Smooth muscle cell (in vitro differentiated cells): ENCODE data around the gene FAM161B. TPM values are rescaled to one million over a fixed set of nuclear protein-coding genes. Genes with fewer than 3 reads are reported as not detected.
"Not testable (repeated sequence)": the region's sequence is repeated elsewhere in the genome, so short reads cannot be mapped to it uniquely, and the experiment has no call there.

Experiments
- DNase-seq: peaks from one replicate; lab custom pipeline; 2025; ENCODE audit not compliant: unreplicated experiment; lab: John Stamatoyannopoulos, UW
- H2AFZ ChIP-seq: fragments of 200-600 bp; sonication (generic); 2 replicates; pipeline ENCODE4 v1.6.0; 2016; ENCODE audit warnings: antibody characterized with exemption, low read depth, mild to moderate bottlenecking
- H3F3A ChIP-seq: fragments of 200-600 bp; sonication (generic); 2 replicates; pipeline ENCODE4 v1.6.0; 2017; ENCODE audit warnings: antibody characterized with exemption, low read depth
- H3K27ac ChIP-seq: fragments of 200-600 bp; sonication (generic); 2 replicates; pipeline ENCODE4 v1.5.1; 2016; ENCODE audit warnings: low read depth, mild to moderate bottlenecking
- H3K27me3 ChIP-seq: fragments of 200-600 bp; sonication (generic); 2 replicates; pipeline ENCODE4 v1.6.1; 2016; ENCODE audit warnings: low read depth, mild to moderate bottlenecking
- H3K36me3 ChIP-seq: fragments of 200-600 bp; sonication (generic); 2 replicates; pipeline ENCODE4 v1.5.1; 2016; ENCODE audit warnings: low read depth
- H3K4me1 ChIP-seq: fragments of 200-600 bp; sonication (generic); 2 replicates; pipeline ENCODE4 v1.5.1; 2016; ENCODE audit warnings: low read depth
- H3K4me2 ChIP-seq: fragments of 200-600 bp; sonication (generic); 2 replicates; pipeline ENCODE4 v1.6.0; 2016; ENCODE audit warnings: mild to moderate bottlenecking
- H3K4me3 ChIP-seq: fragments of 200-600 bp; sonication (generic); 2 replicates; pipeline ENCODE4 v1.5.1; 2016; ENCODE audit warnings: mild to moderate bottlenecking
- H3K79me2 ChIP-seq: fragments of 200-600 bp; sonication (generic); 2 replicates; pipeline ENCODE4 v1.6.0; 2016; ENCODE audit warnings: low read depth, mild to moderate bottlenecking
- H3K9ac ChIP-seq: fragments of 200-600 bp; sonication (generic); 2 replicates; pipeline ENCODE4 v1.6.0; 2016; ENCODE audit warnings: low read depth
- H3K9me3 ChIP-seq: fragments of 200-600 bp; sonication (generic); replicated peaks from 2 replicates; pipeline ENCODE4 v1.5.1; 2016; ENCODE audit warnings: low read depth
- H4K20me1 ChIP-seq: fragments of 200-600 bp; sonication (generic); 2 replicates; pipeline ENCODE4 v1.6.0; 2016; ENCODE audit warnings: low read depth
- CTCF ChIP-seq: fragments of 200-600 bp; sonication (generic); IDR thresholded peaks from 2 replicates; pipeline ENCODE4 v1.5.1; 2017; ENCODE audit warnings: borderline replicate concordance, mild to moderate bottlenecking, antibody characterized with exemption; ENCODE audit not compliant: insufficient read depth, poor library complexity, severe bottlenecking
- WGBS: methylation state at CpG from one replicate; pipeline ENCODE4 v1.1.7; 2016; ENCODE audit warnings: low lambda C conversion rate; 5-methylcytosine and 5-hydroxymethylcytosine counted together
- polyA plus RNA-seq: library from polyadenylated mRNA; unstranded; fragments of >200 nt; fragmentation: Nextera tagmentation; extraction: Ambion mirVana; gene quantifications from 2 replicates; pipeline ENCODE4 v1.2.1, GENCODE V29; 2016
- total RNA-seq: library from RNA; depleted of rRNA; stranded (reverse); fragments of >200 nt; gene quantifications from 2 replicates; pipeline ENCODE4 v1.2.3, GENCODE V29; 2014

The FAM161B gene
- total and polyA plus RNA-seq, 2 experiments from 2014 or later: 2.7 to 3.9 TPM

GRCh38 chr14:73997108-73997943 lies 47.4 kb upstream of the FAM161B start:
- DNase-seq: no peak
- Histone ChIP-seq H3K27ac (no peak overlapping the region), H2AFZ (no peak overlapping the region), H3K9ac (no peak overlapping the region), H3F3A (no peaks in the 10 kb centered on the region), H3K27me3 (no peaks in the 10 kb centered on the region), H3K36me3 (no peaks in the 10 kb centered on the region), H3K4me2 (no peak overlapping the region), H4K20me1 (no peaks in the 10 kb centered on the region), H3K4me1 (no peaks in the 10 kb centered on the region), H3K9me3 (no peaks in the 10 kb centered on the region), H3K79me2 (no peaks in the 10 kb centered on the region), H3K4me3 (peak overlapping the region; percentile 13)
- 100% methylated on average over 1 of the region's 1 CpG for WGBS
- no peak for TF ChIP-seq CTCF

GRCh38 chr14:73996731-73997107 lies 46.8 kb upstream of the FAM161B start:
- no peaks in the 10 kb centered on the region for H3K27me3 ChIP-seq
- no peaks in the 10 kb centered on the region for H4K20me1 ChIP-seq
- H3K27ac ChIP-seq: no peak overlapping the region
- no peaks in the 10 kb centered on the region for H3F3A ChIP-seq
- 86% methylated on average over 2 of the region's 2 CpGs for WGBS
- no peak for TF ChIP-seq CTCF
- no peaks in the 10 kb centered on the region for H3K79me2 ChIP-seq
- H3K4me1 ChIP-seq: no peaks in the 10 kb centered on the region
- no peak overlapping the region for H3K4me2 ChIP-seq
- H3K36me3 ChIP-seq: no peaks in the 10 kb centered on the region
- H3K4me3 ChIP-seq: peak overlapping the region; percentile 13
- H2AFZ ChIP-seq: no peak overlapping the region
- no peaks in the 10 kb centered on the region for H3K9me3 ChIP-seq
- DNase-seq: no peak
- no peak overlapping the region for H3K9ac ChIP-seq

GRCh38 chr14:73995977-73996378 lies 46.1 kb upstream of the FAM161B start:
- 95% methylated on average over 8 of the region's 8 CpGs for WGBS
- peak overlapping the region; percentile 13 for H3K4me3 ChIP-seq

GRCh38 chr14:73994926-73995325 lies 45.0 kb upstream of the FAM161B start:
- not testable (repeated sequence) for DNase-seq, H2AFZ ChIP-seq, H3K9ac ChIP-seq

More at GRCh38 chr14:73995977-73996378, 46.1 kb upstream of the FAM161B start:
- TF ChIP-seq CTCF: no peak
- no peaks in the 10 kb centered on the region for H4K20me1 ChIP-seq
- no peak overlapping the region for H2AFZ ChIP-seq
- no peaks in the 10 kb centered on the region for H3K9me3 ChIP-seq
- DNase-seq: no peak
- H3F3A ChIP-seq: no peaks in the 10 kb centered on the region
- H3K4me2 ChIP-seq: no peak overlapping the region
- H3K36me3 ChIP-seq: no peaks in the 10 kb centered on the region
- no peak overlapping the region for H3K9ac ChIP-seq
- H3K27ac ChIP-seq: no peak overlapping the region
- H3K4me1 ChIP-seq: no peaks in the 10 kb centered on the region
- no peaks in the 10 kb centered on the region for H3K27me3 ChIP-seq
- H3K79me2 ChIP-seq: no peaks in the 10 kb centered on the region

More at GRCh38 chr14:73994926-73995325, 45.0 kb upstream of the FAM161B start:
- not testable (repeated sequence) for H3F3A ChIP-seq, H3K27me3 ChIP-seq, H3K9me3 ChIP-seq, H3K4me1 ChIP-seq, H3K4me2 ChIP-seq, H3K79me2 ChIP-seq, H3K27ac ChIP-seq, H4K20me1 ChIP-seq, H3K36me3 ChIP-seq
- peak overlapping the region; percentile 13 for H3K4me3 ChIP-seq
- WGBS: 97% methylated on average over 7 of the region's 7 CpGs
